ENCODE results near the gene TMEM98. TPM values are rescaled to one million over a fixed set of nuclear protein-coding genes. Genes with fewer than 3 reads are reported as not detected.
"Not testable (repeated sequence)": the region's sequence is repeated elsewhere in the genome, so short reads cannot be mapped to it uniquely, and the experiment has no call there.

TMEM98 gene
- total RNA-seq, 1 experiment from 2014 or later = 67.6 TPM

- no peak overlapping the region for H3K27ac ChIP-seq (ENCODE audit: low read depth, low read length, poor library complexity, severe bottlenecking)
- H3K4me1 ChIP-seq (ENCODE audit: insufficient read depth, low read length, poor library complexity, severe bottlenecking) = no peaks in the 10 kb centered on the region
- no peak overlapping the region for H3K4me3 ChIP-seq (ENCODE audit: low read depth, low read length, poor library complexity, severe bottlenecking)
- ChIA-PET POLR2A (ENCODE audit: low non-redundant PET) (interaction anchor here (0.6 kb wide), 1 partner anchor 63 kb away, joined by 3 read pairs; no protein-coding TSS in a partner anchor), CTCF (no interaction called here)
- BruUV-seq (replicated peaks) = no TSS peak
- H3K9me3 ChIP-seq (ENCODE audit: low read depth, low read length, poor library complexity, severe bottlenecking) = no peaks in the 10 kb centered on the region
- TF ChIP-seq EZH2 (IDR thresholded peaks at IDR 0.05; ENCODE audit: borderline replicate concordance, low read depth, low read length, poor library complexity, severe bottlenecking) = no peak
- TF ChIP-seq CTCF (conservative IDR thresholded peaks at IDR 0.05; ENCODE audit: low read depth, low read length) = no peak
- H3K27me3 ChIP-seq (replicated peaks; ENCODE audit: insufficient read depth, low read depth, low read length, poor library complexity) = no peaks in the 10 kb centered on the region
- intact Hi-C loops (cut with micrococcal nuclease; ENCODE audit: unreplicated experiment) = no loop called here
- peak; percentile 49 for DNase-seq (ENCODE audit: low spot score)
- no peaks in the 10 kb centered on the region for H3K36me3 ChIP-seq (ENCODE audit: insufficient read depth, low read length, poor library complexity, severe bottlenecking)
Observed at GRCh38 chr17:32880671-32881453, 47.1 kb upstream of the TMEM98 start.

- Histone ChIP-seq H3K27me3 (replicated peaks; ENCODE audit: insufficient read depth, low read depth, low read length, poor library complexity) (no peaks in the 10 kb centered on the region), H3K36me3 (ENCODE audit: insufficient read depth, low read length, poor library complexity, severe bottlenecking) (no peaks in the 10 kb centered on the region), H3K9me3 (ENCODE audit: low read depth, low read length, poor library complexity, severe bottlenecking) (no peaks in the 10 kb centered on the region), H3K4me1 (ENCODE audit: insufficient read depth, low read length, poor library complexity, severe bottlenecking) (no peaks in the 10 kb centered on the region), H3K27ac (ENCODE audit: low read depth, low read length, poor library complexity, severe bottlenecking) (no peak overlapping the region), H3K4me3 (ENCODE audit: low read depth, low read length, poor library complexity, severe bottlenecking) (no peak overlapping the region)
- intact Hi-C loops (cut with micrococcal nuclease; ENCODE audit: unreplicated experiment) = no loop called here
- CTCF ChIA-PET = no interaction called here
- no peak for DNase-seq (ENCODE audit: low spot score)
- no TSS peak for BruUV-seq (replicated peaks)
- TF ChIP-seq CTCF (conservative IDR thresholded peaks at IDR 0.05; ENCODE audit: low read depth, low read length) = no peak
- no peak for TF ChIP-seq EZH2 (IDR thresholded peaks at IDR 0.05; ENCODE audit: borderline replicate concordance, low read depth, low read length, poor library complexity, severe bottlenecking)
- POLR2A ChIA-PET (ENCODE audit: low non-redundant PET) = no interaction called here
Observed at GRCh38 chr17:32882029-32882428, 45.9 kb upstream of the TMEM98 start.

GRCh38 chr17:32882734-32883133, 45.2 kb upstream of the TMEM98 start:
- Histone ChIP-seq H3K4me1 (ENCODE audit: insufficient read depth, low read length, poor library complexity, severe bottlenecking) (no peaks in the 10 kb centered on the region), H3K27ac (ENCODE audit: low read depth, low read length, poor library complexity, severe bottlenecking) (no peak overlapping the region), H3K4me3 (ENCODE audit: low read depth, low read length, poor library complexity, severe bottlenecking) (no peak overlapping the region), H3K36me3 (ENCODE audit: insufficient read depth, low read length, poor library complexity, severe bottlenecking) (no peaks in the 10 kb centered on the region), H3K27me3 (replicated peaks; ENCODE audit: insufficient read depth, low read depth, low read length, poor library complexity) (no peaks in the 10 kb centered on the region), H3K9me3 (ENCODE audit: low read depth, low read length, poor library complexity, severe bottlenecking) (no peaks in the 10 kb centered on the region)
- no peak for DNase-seq (ENCODE audit: low spot score)
- ChIA-PET POLR2A (ENCODE audit: low non-redundant PET) (no interaction called here), CTCF (no interaction called here)
- no peak for TF ChIP-seq CTCF (conservative IDR thresholded peaks at IDR 0.05; ENCODE audit: low read depth, low read length)
- TF ChIP-seq EZH2 (IDR thresholded peaks at IDR 0.05; ENCODE audit: borderline replicate concordance, low read depth, low read length, poor library complexity, severe bottlenecking) = no peak
- intact Hi-C loops (cut with micrococcal nuclease; ENCODE audit: unreplicated experiment) = no loop called here
- no TSS peak for BruUV-seq (replicated peaks)

GRCh38 chr17:32886951-32887350, 41.0 kb upstream of the TMEM98 start:
- DNase-seq (ENCODE audit: low spot score); H3K4me3 ChIP-seq (ENCODE audit: low read depth, low read length, poor library complexity, severe bottlenecking); H3K4me1 ChIP-seq (ENCODE audit: insufficient read depth, low read length, poor library complexity, severe bottlenecking); H3K36me3 ChIP-seq (ENCODE audit: insufficient read depth, low read length, poor library complexity, severe bottlenecking); intact Hi-C loops (cut with micrococcal nuclease; ENCODE audit: unreplicated experiment); BruUV-seq (replicated peaks); CTCF ChIA-PET; H3K9me3 ChIP-seq (ENCODE audit: low read depth, low read length, poor library complexity, severe bottlenecking); POLR2A ChIA-PET (ENCODE audit: low non-redundant PET); H3K27me3 ChIP-seq (replicated peaks; ENCODE audit: insufficient read depth, low read depth, low read length, poor library complexity); H3K27ac ChIP-seq (ENCODE audit: low read depth, low read length, poor library complexity, severe bottlenecking): not testable (repeated sequence)

GRCh38 chr17:32887410-32887809, 40.5 kb upstream of the TMEM98 start:
- H3K4me3 ChIP-seq (ENCODE audit: low read depth, low read length, poor library complexity, severe bottlenecking); intact Hi-C loops (cut with micrococcal nuclease; ENCODE audit: unreplicated experiment); H3K27me3 ChIP-seq (replicated peaks; ENCODE audit: insufficient read depth, low read depth, low read length, poor library complexity); H3K36me3 ChIP-seq (ENCODE audit: insufficient read depth, low read length, poor library complexity, severe bottlenecking); H3K27ac ChIP-seq (ENCODE audit: low read depth, low read length, poor library complexity, severe bottlenecking); BruUV-seq (replicated peaks); DNase-seq (ENCODE audit: low spot score); H3K9me3 ChIP-seq (ENCODE audit: low read depth, low read length, poor library complexity, severe bottlenecking); POLR2A ChIA-PET (ENCODE audit: low non-redundant PET); CTCF ChIA-PET; H3K4me1 ChIP-seq (ENCODE audit: insufficient read depth, low read length, poor library complexity, severe bottlenecking): not testable (repeated sequence)
